CD4-positive, alpha-beta T cell treated with Interleukin-4 for 4 hours (primary cell): Measurements from ENCODE around the gene PRIMA1.

ENCODE experiments used
- DNase-seq: peaks from one replicate; pipeline ENCODE4 v3.0.0-alpha.2; 2020

The PRIMA1 gene

DNA sequence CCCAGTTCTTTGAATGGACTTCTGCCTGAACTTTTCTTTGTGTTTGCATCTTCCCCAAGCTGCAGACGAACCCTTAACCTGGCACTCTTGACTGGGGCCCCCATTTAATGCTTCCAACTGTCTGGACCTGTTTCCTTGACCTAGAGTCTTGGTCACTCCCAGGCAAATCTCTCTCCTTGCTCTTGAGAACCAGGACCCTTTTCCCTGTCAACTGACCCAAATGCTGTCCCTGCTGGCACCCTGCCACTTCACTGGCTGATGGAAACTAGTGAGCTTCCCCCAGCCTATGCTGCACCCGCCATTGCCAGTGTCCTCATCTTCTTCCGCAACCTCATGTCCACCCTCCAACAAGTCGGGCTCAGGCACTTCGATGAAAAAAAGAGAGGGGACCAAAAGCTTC, 79.5 kb downstream of the PRIMA1 start:
- no peak for DNase-seq

- DNase-seq = no peak
These were observed 80.0 kb downstream of the PRIMA1 start for GRCh38 chr14:93708311-93708734.

GRCh38 chr14:93707475-93707874, 80.8 kb downstream of the PRIMA1 start:
- DNase-seq = no peak

GRCh38 chr14:93706360-93706955, 81.8 kb downstream of the PRIMA1 start:
- no peak for DNase-seq

DNA sequence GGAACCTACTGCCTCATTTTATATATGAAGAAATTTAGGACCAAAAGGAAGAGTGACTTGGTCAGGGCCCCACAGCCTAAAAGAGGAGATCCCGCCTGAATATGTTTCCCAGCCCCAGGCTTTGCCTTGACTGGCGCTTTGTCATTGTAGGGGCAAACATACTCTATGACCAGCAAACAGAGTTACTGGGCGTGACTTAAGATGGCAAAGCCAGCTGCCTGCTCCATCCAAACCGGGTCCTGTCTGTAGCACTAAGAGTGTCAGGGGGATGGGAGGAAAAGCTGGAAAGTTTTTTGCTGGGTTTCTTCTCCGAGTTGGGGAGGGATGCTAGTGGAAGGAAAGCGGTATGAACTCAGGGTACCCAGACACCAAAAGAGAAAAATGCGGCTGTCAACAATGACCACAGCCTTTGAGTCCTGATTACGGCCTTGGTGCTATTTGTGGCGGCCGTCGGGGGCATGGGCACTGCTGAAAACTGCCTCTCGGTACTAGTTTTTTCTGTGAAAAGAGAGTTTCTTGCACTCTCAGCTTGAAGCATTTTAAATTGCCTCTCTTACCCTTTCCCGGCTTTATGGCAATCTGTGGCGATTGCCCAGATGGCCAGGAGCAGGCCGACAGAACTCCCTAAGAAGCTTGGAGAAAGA, 82.7 kb downstream of the PRIMA1 start:
- DNase-seq = no peak

- no peak for DNase-seq
These were observed 84.3 kb downstream of the PRIMA1 start for GRCh38 chr14:93703941-93704340.

DNA sequence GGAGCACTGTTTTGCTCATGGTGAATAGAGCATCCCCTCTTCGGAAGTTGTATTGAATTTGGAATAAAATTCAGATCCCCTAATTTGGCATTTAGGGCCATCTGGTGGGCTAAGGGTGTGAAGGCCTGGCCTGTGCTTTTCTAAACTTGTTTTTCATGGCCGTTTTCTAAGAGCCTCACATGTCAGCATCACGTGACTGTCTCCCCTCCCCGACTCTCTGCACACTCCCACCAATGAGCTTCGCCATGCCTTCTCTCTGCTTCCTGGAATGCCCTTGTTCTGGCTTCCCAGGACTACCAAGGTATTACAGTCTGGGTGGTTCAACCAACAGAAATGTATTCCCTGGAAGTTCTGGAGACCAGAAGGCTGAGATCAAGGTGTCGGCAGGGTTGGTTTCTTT, 85.3 kb downstream of the PRIMA1 start:
- no peak for DNase-seq

DNA sequence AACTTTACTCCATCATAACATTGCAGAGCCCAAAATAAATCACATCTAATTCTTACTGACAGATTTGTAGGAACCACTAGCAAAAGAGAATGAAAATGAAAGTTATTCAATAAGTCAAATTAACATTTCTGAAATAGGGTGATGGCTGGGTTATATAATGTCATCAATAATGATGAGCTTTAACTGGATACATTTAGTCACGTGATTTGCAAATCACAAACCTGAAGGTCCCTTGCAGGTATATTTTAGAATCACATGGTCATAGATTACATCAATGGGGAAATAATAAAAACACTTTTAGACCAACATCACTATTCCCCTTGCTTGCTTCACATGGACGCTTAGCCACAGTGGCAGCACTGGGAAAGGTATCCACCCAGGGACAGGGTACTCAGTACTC, 86.7 kb downstream of the PRIMA1 start:
- no peak for DNase-seq

DNA sequence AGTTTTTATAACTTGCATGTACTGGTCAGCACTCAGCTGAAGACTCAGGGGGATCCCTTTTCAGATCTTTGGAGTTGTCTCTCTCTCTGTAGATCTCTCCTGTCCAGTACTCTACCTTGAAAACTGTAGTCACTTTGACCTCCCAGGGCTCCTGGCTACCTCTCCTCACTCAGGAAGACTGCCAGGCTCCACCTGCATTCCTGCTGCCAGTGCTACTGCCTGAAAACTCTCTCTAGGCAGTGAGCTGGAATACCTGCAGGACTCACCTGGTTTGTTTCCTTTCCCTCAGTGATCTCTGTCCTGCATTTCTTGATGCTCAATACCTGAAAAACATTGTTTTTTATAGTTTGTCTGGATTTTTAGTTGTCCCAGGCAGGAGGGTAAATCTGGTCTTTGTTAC, 87.4 kb downstream of the PRIMA1 start:
- DNase-seq = no peak

DNA sequence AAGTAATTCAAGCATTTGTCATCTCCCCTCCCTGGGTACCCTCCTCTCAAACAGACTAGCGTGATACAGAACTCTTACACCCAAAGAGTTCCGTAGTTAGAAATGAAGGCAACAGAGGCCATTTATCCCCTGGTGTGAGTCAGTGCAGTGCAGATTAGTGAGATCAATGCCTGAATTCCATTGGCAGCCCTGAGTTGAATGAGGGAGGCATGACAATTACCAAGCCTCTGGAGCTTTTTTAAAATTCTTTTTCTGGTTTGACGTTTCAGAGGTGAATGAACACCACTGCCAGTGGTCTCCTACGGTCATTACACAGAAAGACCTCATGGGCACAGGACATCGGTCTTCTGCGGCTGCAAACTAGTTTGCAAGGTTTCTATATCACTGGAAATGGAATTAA, 94.4 kb downstream of the PRIMA1 start:
- DNase-seq = no peak

GRCh38 chr14:93691042-93691780, 97.1 kb downstream of the PRIMA1 start:
- DNase-seq = no peak

DNA sequence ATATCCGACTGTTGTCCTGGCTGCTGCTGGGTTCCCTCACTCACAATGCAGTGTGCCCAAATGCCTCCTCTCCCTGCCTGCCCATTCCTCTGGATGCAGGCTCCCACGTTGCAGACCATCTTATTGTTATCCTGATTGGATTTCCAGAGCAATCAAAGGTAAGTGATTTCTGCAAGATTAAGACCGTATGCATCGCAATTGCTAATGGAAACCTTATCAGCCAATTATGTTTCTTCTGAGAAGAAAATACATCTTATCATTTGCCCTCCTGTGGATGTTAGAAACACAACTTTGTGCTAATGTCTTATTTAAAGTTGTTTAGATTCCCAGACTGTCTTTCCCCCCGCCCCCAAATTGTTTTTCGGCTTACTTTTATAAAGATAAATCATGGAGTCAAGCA, 98.1 kb downstream of the PRIMA1 start:
- no peak for DNase-seq

DNA sequence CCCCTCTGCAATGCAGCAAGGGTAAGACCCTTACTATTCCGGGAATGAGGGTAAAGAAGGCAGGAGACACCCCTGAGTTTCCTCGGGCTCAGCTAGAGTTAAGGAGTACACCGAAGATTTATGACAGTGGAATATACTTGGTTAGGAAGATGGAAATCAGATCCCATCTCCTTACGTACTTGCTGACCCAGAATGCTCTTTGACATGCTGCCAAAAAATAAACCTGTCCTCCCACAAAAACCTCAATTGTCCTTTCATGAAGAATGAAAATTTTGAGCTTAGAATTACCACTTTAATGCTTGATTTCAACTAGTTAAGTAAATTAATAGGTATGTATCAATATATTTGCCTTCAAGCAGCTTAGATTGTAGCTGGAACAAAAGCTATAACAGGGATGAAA, 99.5 kb downstream of the PRIMA1 start:
- DNase-seq = no peak

- DNase-seq = no peak
These were observed 100.0 kb downstream of the PRIMA1 start for GRCh38 chr14:93688239-93688666.

GRCh38 chr14:93686268-93686667, 102.0 kb downstream of the PRIMA1 start:
- no peak for DNase-seq

GRCh38 chr14:93685121-93685895, 103.0 kb downstream of the PRIMA1 start:
- DNase-seq = no peak

DNA sequence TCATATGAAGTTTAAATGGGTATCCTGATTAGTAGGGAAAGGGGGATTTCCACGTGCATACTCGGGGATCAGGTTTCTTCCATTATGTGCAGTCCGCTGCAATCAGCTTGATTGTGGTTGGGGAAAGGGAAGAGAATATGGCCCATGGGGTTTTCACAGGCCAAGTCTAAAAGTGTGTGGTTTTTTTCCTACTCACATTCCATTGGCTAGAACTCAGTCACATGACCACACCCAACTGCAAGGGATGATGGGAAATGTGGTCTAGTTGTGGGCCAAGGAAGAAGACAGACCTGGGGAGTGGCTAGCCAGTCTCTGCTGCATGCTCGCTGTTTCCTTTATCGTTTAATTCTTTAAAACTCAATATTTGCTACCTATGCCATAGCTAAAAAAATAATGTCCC, 105.1 kb downstream of the PRIMA1 start:
- DNase-seq = no peak

GRCh38 chr14:93682459-93682858, 105.8 kb downstream of the PRIMA1 start:
- DNase-seq = no peak

GRCh38 chr14:93676416-93676958, 111.8 kb downstream of the PRIMA1 start:
- DNase-seq = no peak

- no peak for DNase-seq
These were observed 112.6 kb downstream of the PRIMA1 start for GRCh38 chr14:93675651-93676050.

- DNase-seq = no peak
These were observed 113.9 kb downstream of the PRIMA1 start for GRCh38 chr14:93674343-93674742.

DNA sequence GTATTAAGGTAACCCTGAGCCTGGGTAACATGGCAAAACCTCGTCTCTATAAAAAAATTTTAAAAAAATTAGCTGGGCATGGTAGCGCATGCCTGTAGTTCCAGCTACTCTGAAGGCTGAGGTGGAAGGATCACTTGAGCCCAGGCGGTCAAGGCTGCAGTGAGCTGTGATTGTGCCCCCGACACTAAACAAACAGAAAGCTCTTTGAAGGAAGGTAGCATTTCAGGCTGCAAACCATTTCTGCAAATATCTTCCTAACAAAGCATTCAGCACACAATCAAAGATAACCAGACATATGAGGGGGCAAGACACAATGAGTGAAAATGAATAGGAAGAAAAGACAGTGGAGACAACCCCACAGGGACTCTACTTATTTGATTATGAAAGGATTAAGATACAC, 118.7 kb downstream of the PRIMA1 start:
- no peak for DNase-seq
